ENCODE results near the gene CTAG2.
"Not testable (repeated sequence)": the region's sequence is repeated elsewhere in the genome, so short reads cannot be mapped to it uniquely, and the experiment has no call there.

CTAG2 gene

DNA sequence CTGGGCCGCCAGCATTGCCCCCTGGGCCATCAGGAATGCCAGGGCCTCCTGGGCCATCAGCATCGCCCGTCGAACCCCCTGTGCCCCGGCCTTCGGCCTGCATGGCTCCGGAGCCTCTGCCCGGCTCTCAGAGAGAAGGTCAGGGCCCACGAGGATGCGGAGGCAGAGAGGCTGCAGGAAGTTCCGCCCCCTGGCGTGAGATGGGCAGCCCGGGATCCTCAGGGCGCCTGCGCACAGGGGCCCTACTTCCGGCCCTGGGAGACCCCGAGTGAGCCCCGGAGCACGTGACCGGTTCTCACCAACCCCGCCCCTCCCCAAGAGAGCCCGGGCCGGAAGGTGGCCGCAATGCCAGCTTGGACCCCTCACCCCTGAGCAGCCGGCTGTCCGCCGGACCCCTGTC is at the start of gene CTAG2:
Gene CTAG2, minus strand, starts transcription at position 167 of the 400 bp plus-strand sequence. Its CDS starts 64 bp downstream, at position 103.
- not testable (repeated sequence) for DNase-seq

DNA sequence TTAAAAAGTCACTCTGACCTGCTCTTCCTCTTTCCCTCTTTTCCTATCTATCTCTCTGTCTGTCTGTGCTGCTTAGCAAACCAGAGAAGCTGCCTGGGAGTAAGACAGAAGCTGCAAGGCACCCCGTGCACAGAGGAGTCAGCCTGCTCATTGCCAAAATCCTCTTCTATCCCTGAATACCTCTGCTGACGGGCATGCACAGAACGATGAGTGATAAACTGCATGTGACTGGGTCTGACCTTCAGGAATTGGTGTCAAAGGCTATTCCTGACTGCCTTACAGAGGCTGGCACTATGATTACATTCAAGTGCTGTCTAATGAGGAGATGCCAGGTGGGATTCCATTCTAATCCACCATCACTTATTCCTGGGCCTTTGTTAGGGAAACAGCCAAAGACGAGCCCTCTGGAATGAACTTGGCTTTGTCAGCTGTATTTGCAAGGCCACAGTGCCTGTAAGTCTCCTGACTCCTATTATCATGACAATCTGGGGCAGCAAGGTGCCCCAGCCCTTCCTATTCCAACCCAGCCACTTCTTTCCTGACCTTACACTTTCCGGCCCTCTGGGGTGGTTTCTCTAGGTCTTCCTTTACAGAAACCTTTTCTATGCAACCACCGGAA is 45.4 kb upstream of the CTAG2 start:
- no peak for DNase-seq

DNA sequence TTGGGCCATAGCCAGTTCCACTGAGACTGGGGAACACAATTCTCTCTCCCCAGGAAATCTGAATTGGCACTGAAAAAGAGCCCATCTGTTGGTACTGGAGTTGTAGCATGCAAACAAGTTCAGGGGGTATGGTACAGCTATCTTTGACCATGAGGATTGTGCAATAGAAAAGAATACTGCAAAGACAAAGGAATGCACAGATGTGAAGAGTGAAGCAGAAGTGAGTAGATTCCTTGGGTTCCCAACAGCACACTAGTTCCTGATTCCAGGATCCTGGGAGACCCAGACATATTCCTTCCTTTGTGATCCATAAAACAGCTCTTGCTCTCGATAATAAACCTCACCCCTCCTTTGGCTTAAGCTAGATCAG is 43.3 kb upstream of the CTAG2 start:
- DNase-seq: no peak

DNA sequence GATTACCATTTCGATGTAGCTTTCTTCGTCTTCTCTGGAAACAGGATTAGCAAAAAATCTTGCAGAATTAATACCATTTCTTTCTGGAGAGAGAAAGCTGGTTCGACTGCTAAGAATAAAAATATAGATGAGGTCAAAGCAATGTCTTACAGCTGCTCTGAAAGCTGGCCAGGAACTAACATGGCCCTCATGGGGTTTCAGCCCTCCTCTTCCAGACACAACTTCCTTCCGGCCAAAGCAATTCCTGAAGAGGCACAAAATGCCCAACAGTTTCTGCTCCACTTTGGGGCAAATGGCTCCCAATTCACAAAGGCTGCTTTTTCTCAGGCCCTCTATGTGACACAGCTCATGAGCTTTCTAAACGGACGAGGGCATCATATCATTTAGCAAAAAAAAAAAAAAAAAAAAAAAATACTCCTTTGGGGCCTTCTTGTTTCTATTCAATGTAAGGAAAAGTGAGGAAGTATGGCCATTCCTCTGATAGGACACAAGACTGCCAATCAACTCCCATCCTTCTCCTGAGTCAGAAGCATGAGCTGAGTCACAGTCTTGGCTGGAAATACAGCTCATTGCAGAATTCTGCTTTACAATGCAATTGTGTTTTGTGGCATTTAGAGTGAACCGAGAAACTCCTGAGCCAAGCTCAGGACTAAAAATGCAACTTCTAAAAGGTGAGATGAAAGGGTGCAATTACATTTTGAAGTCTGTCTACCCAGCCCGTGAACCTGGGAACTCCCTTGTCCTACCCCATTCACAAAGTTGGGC is 42.7 kb upstream of the CTAG2 start:
- DNase-seq: no peak

DNA sequence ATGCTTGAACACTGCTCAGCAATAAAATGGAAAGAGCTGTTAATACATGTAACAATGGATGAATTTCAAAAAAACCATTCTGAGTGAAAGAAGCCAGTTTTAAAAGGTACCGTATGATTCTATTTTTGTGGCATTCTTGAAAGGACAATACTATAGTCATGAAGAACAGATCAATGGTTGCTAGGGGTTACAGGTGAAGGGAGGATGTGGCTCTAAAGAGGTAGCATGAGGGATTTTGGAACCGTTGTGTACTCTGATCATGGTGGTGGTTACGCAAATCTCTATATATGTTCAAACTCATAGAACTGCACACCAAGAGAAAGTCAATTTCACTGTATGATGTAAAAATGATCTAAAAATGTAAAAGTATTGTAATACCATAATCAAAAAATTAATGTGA is 40.0 kb upstream of the CTAG2 start:
- DNase-seq: no peak

DNA sequence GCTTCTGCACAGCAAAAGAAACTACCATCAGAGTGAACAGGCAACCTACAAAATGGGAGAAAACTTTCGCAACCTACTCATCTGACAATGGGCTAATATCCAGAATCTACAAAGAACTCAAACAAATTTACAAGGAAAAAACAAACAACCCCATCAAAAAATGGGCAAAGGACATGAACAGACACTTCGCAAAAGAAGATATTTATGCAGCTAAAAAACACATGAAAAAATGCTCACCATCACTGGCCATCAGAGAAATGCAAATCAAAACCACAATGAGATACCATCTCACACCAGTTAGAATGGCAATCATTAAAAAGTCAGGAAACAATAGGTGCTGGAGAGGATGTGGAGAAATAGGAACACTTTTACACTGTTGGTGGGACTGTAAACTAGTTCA is 37.1 kb upstream of the CTAG2 start:
- DNase-seq: not testable (repeated sequence)

DNA sequence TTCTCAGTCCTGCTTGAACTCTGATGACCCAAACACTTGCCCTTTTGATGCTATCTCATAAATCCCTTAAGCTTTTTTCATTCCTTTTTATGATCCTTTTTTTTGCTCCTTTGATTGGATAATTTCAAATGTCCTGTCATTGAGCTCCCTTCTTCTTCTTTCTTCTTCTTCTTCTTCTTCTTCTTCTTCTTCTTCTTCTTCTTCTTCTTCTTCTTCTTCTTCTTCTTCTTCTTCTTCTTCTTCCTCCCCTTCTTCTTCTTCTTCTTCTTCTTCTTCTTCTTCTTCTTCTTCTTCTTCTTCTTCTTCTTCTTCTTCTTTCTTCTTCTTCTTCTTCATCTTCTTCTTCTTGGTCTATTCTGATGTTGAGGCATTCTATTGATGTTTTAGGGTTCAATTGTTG is 18.7 kb upstream of the CTAG2 start:
- DNase-seq: not testable (repeated sequence)

DNA sequence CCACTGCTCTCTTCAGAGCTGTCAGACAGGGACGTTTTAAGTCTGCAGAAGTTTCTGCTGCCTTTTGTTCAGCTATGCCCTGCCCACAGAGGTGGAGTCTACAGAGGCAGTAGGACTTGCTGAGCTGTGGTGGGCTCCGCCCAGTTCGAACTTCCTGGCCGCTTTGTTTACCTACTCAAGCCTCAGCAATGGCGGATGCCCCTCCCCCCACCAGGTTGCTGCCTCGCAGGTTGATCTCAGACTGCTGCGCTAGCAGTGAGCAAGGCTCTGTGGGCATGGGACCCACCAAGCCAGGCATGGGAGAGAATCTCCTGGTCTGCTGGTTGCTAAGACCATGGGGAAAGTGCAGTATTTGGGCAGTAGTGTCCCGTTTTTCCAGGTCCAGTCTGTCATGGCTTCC is 17.5 kb upstream of the CTAG2 start:
- DNase-seq: not testable (repeated sequence)

DNA sequence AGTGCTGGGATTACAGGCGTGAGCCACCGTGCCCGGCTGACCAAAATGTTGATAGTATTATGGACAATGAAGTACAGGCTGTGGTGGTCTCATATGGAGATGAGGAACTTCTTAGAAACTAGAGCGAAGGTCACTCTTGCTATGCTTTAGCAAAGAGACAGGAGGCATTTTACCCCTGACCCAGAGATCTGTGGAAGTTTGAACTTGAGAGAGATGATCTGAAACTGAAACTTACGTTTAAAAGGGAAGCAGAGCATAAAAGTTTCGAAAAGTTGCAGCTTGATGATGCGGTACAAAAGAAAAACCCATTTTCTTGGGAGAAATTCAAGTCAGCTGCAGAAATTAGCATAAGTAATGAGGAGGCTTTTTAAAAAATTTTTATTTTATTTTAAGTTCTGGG is 8.5 kb upstream of the CTAG2 start:
- DNase-seq: no peak

DNA sequence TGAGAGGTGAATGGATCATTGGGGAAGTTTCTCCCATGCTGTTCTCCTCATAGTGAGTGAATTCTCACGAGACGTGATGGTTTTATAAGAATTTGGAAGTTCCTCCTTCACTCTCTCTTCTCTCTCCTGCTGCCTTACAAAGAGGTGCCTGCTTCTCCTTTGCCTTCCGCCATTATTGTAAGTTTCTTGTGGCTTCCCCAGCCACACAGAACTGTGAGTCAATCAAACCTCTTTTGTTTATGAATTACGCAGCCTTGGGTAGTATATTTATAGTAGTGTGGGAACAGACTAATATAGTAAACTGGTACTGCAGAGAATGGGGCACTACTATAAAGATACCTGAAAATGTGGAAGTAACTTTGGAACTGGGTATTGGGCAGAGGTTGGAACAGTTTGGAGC is 7.8 kb upstream of the CTAG2 start:
- no peak for DNase-seq

DNA sequence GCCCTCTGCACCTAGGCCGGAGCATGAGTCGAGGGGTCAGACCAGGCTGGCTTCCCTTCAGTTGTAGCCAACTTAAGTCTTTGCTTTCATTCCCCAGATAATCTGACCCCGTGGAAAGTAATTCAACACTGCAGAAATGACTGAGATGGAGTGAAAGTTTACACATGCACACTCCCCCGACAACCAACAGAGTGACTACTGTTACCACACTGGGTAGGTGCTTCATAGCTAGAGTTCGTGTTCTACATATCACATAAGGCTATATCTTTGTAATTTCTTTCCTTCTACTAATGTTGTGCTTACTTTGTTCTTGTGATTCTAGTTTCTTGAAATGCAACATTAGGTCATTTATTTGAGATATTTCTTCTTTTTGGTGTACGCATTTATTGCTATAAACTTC is 7.2 kb upstream of the CTAG2 start:
- DNase-seq: no peak

DNA sequence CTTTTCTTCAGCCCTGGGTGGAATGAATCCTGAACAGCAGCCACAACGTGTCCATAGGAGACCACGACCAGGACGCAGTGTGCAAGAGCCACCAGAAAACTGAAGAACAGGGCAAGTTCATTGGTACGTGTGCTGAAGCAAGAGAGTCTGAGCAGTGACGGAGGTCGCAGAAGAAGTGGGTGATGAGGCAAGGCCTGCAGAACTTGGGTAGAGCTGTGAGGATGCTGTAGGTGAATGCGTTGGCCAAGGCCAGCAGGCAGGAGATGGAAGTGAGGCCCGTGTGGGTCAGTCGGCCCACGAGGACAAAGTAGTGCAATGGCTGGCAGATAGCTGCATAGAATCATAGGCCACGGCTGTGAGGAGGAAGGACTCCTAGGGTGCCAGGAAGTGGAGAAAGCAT is 5.6 kb upstream of the CTAG2 start:
- no peak for DNase-seq

DNA sequence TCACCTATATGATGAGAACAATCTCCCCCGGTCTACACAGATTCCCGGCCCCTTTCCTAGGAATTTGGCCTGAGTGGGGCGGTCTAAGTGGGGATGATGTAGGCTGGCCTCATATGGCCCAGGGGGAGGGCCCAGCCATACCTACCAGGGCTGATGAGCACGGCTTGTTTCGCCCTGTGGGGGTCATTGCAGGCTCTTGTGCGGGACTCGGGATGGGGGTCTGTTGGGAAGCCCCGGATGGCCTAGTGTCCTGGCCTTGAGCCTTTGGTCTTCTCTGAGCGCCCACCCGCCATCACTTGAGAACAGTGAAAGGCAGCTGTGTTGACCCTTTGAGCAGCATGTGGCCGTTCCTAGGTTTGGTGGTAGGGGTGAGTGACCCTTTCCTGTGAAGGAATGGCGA is 4.8 kb upstream of the CTAG2 start:
- DNase-seq: no peak

DNA sequence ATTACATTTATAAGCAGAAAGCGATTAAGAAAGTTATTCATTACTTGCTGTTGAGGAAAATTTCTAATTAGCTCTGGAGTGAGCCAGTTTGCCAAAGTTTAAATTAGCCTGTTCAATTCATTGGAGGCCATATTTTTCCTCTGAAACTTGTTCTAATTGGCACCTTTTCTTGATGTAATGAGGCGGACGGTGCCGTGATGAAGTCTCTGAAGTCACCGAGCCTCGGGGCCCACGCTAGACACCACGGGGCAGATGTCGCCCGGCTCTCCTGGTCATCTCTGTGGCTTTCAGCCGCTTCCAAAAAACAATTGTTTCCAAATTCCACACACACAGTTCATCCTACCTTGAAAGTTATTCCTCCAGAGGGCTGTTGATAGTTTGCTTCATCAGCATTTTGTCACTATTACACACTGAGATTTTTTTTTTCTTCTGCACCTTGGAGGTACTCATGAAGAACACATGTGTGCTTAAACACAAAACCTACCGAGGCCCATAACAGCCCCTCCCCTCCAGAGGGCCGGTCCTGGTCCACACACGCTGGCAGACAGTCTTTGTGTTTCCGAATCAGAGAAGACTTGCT is 3.9 kb upstream of the CTAG2 start:
- DNase-seq: no peak

DNA sequence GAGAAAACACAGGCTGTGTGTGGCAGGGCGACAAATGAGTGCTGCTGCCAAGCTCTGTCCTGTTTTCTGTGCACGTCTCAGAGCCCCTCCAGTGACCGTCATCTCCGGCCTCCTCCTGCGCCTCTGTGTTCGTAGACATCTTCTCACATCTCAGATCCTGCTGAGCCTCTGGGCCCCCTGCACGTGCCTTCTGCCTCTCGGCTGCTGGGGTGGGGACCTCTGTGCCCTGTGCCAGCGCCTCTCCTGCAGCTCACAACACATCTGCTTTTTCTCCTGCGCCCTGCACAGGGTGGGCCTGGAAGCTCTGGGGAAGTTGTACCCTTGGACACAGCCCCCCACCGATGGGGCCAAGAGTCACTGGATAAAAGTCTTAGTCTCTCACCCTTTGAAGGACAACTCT is 2.4 kb upstream of the CTAG2 start:
- DNase-seq: no peak

DNA sequence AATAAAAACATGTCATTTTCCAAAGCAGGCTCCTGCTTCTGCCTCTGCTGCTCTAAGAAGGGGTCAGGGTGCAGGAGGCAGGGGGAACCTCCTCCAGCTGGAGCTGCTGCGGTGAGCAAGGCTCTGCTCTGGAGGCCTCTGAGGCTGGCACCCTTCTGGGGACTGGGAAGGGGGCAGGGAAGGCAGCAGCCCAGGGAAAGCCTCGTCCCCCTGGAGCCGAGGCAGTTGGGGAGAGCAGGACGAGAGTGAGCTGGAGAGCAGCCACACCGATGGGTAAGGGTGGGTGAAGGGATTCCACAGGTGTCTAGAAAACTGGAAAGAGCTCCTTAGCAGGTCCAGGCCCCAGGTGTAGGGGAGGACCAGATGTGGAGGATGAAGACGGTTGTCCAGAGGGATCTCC is 2.0 kb upstream of the CTAG2 start:
- DNase-seq: no peak

DNA sequence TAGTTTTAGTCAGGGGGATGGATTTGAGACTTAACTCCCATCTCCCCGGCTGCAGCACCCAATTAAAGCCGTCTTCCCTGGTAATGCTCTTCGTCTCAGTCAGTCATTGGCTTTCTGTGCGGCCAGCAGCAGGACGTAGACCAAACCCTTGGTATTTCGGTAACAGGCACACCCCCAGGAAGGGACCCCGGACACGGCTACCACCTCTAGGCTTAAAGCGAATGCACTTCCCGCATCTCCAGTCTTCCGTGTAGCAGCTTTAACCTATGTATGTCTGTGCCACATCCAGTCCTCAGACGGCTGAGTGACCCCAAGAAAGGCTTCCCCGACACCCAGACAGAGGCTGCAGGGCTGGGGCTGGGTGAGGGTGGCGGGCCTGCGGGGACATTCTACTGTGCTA is 1.5 kb upstream of the CTAG2 start:
- no peak for DNase-seq

DNA sequence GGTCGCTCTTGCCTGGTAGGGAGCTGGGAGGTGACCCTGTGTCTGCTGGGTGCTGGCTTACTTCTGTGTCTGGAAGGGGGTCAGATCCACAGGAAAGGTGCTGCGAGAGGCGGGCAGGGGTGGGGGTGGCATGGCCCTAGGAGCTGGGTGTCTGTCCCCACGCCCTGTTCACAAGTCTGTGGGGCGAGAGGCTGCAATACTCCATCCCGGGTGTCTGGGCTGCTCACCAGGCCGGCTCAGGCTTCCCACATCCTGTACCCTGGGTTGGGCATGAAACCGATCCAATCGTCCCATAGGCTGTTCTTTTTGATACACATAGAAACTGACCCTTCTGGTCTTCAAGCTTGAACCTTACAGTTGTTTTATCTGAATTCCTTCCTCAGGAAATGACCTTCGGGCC is 993 bp upstream of the CTAG2 start:
- DNase-seq: no peak

DNA sequence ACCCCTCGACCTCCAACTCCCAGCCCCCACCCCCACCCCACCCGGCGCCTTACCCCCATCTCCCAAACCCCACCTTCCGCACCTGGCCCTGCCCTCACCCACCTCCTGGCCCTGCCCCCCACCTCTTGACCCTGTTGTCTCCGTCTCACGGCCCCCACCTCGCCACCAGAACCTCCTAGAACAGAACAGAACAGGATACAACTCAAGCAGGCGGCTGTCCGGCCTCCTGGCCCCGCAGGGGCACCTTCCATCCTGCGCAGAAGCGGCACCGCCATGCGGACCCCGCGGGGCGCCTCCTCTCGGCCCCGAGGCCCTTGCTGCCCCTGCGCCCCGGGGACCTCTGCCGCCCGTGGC is 354 bp downstream of the CTAG2 start:
- DNase-seq: no peak

DNA sequence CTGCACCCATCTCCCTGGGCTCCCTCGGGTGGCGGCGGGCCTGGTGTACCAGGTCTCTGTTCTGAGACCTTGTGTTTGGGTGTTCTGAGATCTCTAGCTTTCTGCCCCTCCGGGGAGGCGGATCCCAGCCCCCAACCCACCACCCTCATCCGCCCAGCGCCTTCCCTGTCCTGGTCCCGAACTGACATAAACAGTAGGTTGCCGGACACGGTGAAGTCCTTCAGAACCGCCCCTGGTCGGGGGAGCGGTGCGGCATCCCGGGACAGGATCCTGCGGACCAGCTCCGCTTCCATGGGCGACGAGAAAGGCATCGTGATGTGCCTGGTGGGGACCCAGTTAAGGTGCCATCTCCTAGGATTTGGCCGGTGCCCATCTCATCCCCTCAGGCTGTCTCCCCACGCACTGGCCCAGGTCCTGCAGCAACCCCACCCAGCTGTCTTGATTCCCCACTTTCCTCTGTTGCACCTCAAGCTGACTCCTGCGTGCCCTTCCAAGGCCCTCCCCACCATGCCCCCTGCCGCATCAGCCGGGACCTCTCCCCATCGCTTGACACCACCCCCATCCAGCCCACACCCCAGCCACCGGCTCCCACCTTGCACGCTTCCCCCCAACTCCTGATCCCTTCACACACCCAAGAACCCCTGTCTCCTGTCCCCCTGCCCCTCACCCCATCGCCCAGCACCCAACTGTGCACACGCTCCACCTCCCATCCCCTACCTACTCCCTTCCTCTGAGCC is 900 bp downstream of the CTAG2 start:
- no peak for DNase-seq

DNA sequence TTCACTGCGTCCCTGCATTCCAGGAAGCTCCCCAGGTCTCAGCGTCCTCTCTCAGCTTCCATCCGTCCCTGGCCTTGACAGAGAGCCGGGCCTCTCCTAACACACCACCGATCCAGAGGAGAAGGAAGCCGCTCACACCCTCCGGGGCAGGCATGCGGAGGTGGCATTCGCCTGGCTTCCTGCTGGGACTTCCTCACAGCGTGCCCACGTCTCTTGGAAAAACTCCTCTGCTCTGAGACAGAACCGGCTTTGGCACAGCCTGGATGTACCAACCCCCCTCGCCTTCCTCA is 3.2 kb downstream of the CTAG2 start:
- DNase-seq: no peak

DNA sequence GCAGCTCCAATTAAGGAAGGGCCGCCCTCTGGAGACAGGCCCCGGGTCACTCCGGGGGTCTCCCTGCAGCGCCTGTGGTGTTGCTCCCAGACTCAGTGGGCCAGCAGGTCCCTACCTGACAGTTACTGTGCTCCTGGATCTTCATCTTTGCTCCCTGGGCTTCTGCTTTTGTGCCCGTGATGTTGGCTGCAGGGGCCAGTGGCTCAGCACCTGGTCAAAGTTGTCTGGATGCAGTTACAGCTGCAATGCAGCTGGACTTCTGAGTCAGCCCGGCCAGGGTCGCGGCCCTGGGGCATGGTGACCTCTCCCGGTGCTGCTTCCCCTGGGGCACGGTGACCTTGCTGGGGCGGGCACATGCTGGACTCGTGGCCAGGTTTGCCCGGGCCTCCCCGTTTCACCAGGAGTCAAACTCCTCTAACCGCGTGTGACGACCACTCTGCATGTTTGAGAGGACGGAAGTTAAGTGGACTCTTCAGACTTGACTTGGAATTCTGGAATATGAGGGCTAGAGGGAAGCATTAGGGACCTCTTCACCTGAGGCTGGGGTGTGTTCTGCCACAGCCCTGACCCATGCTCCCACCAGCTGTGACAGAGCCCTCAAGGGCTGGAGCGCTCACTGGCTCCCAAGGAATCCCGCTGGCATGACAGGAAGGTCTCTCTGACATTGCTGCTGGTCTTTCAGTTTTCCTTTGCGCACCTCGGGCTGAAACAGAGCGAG is 3.7 kb downstream of the CTAG2 start:
- DNase-seq: no peak

DNA sequence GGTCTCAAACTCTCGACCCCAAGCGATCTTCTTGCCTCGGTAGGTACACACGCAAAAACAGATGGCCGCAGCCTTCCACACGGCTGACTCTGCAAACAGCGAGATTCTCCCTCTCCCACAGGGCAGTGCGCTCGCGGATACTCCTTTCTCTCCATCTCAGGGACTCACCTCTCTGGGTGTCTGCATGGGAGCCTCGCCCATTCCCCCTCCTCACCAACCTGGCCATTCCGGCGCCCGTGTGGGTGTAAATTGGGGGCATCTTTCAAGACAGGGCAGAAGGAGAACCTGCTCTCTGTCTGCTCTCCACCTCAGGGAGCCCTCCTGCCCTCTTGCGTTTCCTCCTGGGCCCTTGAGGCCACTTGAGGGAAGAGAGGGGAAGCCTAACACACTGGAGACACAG is 4.4 kb downstream of the CTAG2 start:
- no peak for DNase-seq
